Frontal cortex (tissue), 4 donors: ENCODE data around the gene SPTLC3. TPM values are rescaled to one million over a fixed set of nuclear protein-coding genes. Genes with fewer than 3 reads are reported as not detected.

ENCODE experiments used
- DNase-seq, 2 donors: peaks; one replicate each; pipeline ENCODE4 v3.0.0; 2012; ENCODE audit warnings: low spot score in 2 of 2
- FAIRE-seq: peaks from 2 replicates; lab custom pipeline; 2012; peaks lifted over from hg19 to GRCh38; lab: Jason Lieb, UNC
- total RNA-seq: library from RNA; depleted of rRNA; stranded (reverse); fragments of >200 nt; gene quantifications from one replicate; pipeline ENCODE4 v1.2.3, GENCODE V29; 2014
- donor health status: control.
- donor health status: control.
- donor health status: control.

The SPTLC3 gene
- total RNA-seq, 1 donor from 2014 or later, result 0.82 TPM

- FAIRE-seq (no peak), DNase-seq (no peak)
Measured at GRCh38 chr20:13025181-13025580, 16.4 kb downstream of the SPTLC3 start.

- DNase-seq (no peak), FAIRE-seq (no peak)
Measured at GRCh38 chr20:13028001-13028400, 19.2 kb downstream of the SPTLC3 start.

GRCh38 chr20:13028673-13029072 lies 19.9 kb downstream of the SPTLC3 start:
- DNase-seq (no peak), FAIRE-seq (no peak)

GRCh38 chr20:13029687-13030375 lies 21.1 kb downstream of the SPTLC3 start:
- FAIRE-seq, result no peak
- no peak for DNase-seq

- no peak for FAIRE-seq
- DNase-seq, result no peak
Measured at GRCh38 chr20:13031751-13032150, 23.0 kb downstream of the SPTLC3 start.

DNA sequence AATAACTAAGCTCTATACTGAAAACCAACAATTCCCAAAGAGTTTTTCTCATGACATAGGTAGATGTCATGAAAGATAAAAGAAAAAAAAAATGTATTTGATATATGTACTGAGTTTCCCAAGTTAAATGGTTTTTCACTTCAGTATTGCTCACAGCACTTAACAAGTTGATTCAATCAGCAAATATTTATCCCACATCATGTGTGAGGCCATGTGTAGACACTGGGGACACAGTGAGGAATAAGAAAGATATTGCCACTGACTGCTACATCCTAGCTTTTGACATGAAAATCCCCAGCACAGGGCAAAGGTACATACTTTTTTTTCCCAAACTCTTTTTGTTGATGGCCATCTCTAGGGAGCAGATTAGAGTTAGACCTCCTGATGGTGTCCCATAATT lies 25.3 kb downstream of the SPTLC3 start:
- no peak for FAIRE-seq
- no peak for DNase-seq

- FAIRE-seq (no peak), DNase-seq (no peak)
Measured at GRCh38 chr20:13034936-13035335, 26.2 kb downstream of the SPTLC3 start.

- no peak for DNase-seq
- no peak for FAIRE-seq
Measured at GRCh38 chr20:13035399-13036152, 26.8 kb downstream of the SPTLC3 start.

GRCh38 chr20:13037727-13038126 lies 29.0 kb downstream of the SPTLC3 start:
- FAIRE-seq, result no peak
- DNase-seq, result no peak

DNA sequence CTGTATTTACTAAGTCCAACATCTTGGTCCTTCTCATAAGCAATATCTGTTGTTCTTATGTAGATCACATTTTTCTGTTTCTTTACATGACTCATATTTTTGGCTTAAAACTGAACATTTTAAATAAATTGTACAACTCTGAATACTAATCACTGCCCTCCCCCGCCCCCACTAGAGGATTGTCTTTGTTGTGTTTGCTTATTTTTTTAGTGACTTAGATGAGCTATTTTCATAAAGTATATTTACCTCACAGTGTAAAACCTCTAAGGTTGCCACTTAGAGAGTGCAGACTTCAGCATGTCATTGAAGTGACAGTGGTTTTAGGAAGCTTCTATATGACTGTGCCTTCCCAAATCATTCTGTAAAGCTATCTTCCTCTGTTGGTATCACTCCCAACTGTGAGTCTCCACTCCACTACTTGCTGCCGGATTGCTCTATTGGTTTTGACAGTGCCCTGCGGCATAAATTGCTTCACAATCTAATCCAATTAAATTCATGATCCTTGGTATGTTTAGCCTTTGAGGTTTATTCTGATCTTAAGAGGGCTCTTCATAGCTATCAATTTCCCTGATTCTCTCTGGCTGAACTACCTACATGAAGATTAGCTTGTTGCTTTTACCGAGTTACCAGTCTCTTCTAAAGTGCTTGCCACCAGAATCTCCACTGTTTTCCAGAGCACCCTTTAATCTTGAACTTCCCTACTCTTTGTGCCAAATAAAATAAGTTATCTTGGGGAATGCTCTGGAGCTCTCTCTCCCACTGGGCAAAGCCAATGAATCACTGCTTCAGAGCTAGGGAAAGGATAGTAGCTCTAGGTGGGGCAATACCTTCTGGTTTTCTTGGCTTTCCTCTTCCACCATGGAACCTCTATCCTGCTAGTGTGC lies 33.0 kb downstream of the SPTLC3 start:
- DNase-seq (no peak), FAIRE-seq (no peak)

- no peak for DNase-seq
- FAIRE-seq, result no peak
Measured at GRCh38 chr20:13042458-13042794, 33.7 kb downstream of the SPTLC3 start.

DNA sequence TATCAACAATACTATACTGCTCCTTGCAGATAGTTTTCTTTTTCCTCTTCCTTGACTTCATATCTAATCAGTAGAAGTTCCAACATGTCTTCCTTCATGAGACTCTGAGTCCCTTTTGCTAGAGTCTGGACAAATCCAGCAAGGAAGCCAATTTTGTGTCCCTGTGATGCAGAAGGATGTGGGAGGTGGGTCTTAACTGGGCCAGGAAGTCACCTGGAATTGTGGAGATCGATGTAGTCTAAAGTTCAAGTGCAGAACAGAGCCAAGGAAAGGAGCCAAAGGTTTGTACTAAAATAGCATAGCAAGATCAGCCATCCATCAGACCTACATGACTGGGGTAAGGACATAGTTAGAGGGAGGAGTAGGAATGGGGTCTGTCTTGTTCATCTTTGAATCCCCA lies 37.6 kb downstream of the SPTLC3 start:
- FAIRE-seq, result no peak
- no peak for DNase-seq

GRCh38 chr20:13054011-13054410 lies 45.2 kb downstream of the SPTLC3 start:
- FAIRE-seq (no peak), DNase-seq (no peak)

DNA sequence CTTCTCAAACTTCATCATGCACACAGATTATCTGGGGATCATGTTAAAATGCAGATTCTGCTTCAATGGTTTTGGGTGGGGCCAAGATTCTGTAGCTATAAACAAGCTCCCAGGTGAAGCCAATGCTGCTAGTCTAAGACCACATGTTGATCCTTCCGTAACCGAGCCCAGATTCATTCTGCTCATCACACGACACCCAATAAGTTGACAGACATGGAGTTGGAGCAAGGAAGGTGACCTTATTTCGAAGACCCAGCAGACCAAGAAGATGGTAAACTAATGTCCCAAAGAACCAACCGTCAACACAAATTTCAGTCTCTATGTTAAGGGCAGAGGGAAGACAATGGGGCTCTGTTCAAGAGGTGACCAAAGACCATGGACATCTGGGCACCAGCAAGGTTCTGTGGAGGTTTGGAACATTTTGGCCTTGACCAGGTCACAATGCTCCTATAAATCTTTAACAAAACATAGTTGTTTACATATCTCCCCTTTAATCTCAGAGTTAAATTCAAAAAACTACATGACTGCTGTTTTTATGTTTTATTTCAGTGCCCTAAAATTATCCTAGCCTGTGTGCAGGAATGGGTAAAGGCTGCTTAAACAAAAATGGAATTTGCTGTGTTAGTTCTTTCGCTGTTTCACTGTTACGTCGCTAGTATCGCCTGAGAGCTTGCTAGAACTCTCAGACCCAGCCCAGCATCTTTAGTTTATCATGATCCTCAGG lies 50.1 kb downstream of the SPTLC3 start:
- no peak for DNase-seq
- FAIRE-seq, result no peak

DNA sequence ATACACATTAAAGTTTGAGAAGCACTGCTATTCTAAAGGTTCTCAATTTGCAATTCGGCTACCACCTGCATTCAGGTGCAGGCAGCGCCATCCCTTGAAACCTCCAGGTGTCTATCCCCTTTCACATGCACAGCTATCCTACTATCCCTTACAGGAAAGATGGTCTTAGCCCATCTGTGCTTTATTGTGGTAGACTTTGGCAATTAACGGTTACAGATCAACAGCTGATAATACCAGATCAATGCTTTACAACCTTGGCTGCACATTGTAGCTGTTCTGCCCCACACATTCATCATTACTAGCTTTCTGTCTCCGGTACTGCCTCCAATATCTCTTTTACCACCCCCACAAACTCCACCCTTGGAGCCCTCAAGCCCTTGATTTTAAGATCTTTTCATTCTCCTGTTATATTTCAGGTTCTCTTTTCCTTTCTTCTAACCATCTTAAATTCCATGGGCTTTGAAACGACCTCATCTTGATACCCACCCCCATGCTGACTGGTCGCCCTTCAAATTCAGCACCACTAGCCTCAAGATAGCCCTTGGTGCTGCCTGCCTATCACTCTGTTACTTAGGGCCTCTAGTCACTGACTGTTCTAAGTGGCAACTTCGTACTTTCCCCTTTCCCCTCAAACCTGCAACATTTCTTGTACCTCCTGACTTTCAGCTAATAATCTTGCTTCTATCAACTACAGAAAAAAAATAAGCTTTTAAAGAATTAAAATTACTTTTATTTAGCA lies 50.8 kb downstream of the SPTLC3 start:
- FAIRE-seq (no peak), DNase-seq (no peak)

- DNase-seq (no peak), FAIRE-seq (no peak)
Measured at GRCh38 chr20:13060327-13060726, 51.6 kb downstream of the SPTLC3 start.

DNA sequence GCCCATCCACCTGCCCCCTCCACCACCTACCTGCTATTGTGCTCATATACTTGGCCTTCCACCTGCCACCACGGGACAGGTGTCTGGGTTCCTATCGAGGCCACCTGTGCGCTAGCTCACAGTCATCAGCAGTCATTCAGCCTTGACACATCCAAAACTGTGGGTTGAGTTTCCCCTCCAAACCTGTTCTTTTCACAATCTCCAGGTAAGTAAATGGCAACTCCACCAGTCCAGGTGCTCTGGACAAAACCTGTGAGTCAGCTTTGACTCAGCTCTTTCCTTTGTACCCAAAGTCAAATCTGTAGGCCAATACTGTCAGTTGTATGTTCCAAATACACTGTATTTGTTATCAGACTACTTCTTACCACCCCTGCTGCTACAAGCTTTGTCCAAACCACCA lies 52.6 kb downstream of the SPTLC3 start:
- DNase-seq (no peak), FAIRE-seq (no peak)

- FAIRE-seq (no peak), DNase-seq (no peak)
Measured at GRCh38 chr20:13062789-13063188, 54.0 kb downstream of the SPTLC3 start.

GRCh38 chr20:13068336-13068735 lies 59.6 kb downstream of the SPTLC3 start:
- DNase-seq (no peak), FAIRE-seq (no peak)
